ENCODE data around the gene NPLOC4. TPM values are rescaled to one million over a fixed set of nuclear protein-coding genes. Genes with fewer than 3 reads are reported as not detected.
"Not testable (repeated sequence)": the region's sequence is repeated elsewhere in the genome, so short reads cannot be mapped to it uniquely, and the experiment has no call there.

The NPLOC4 gene
- total and polyA plus RNA-seq, 2 of the 13 experiments (the other 11 are each of a cell fraction or from before 2014, with no cell fraction given), result 57.0 to 97.0 TPM

DNA sequence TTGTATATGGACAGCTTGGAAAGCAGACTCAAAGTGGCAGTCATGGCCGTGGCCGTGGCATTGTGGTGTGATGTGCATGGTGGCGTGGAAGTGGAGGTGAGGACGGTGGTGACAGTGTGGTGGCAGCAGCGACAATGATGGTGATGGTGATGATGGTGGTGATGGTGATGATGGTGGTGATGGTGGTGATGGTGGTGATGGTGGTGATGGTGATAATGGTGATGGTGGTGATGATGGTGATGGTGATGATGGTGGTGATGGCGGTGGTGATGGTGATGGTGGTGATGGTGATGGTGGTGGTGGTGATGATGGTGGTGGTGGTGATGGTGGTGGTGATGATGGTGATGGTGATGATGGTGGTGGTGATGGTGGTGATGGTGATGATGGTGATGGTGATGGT, 105.9 kb downstream of the NPLOC4 start:
- POLR2A ChIA-PET; H3K27ac ChIP-seq (ENCODE audit: extremely low read length, insufficient read depth, low read length); CTCF ChIA-PET (ENCODE audit: low intra/inter-chr PET ratio, low total read pairs); H3K4me3 ChIP-seq (replicated peaks in 1 of 3; ENCODE audit: insufficient read depth in 1 of 3, low read depth in 2 of 3, low read length in 3 of 3); intact Hi-C loops (cut with micrococcal nuclease; ENCODE audit: unreplicated experiment); ATAC-seq; H3K79me2 ChIP-seq (ENCODE audit: insufficient read depth, low read length); H3K36me3 ChIP-seq (replicated peaks in 1 of 2; ENCODE audit: control insufficient read depth in 1 of 2, insufficient read depth in 2 of 2, low read length in 2 of 2); FAIRE-seq; H4K20me1 ChIP-seq (ENCODE audit: insufficient read depth, low read length); H2AFZ ChIP-seq (ENCODE audit: low read length); BruUV-seq (replicated peaks); DNase-seq (ENCODE audit: low spot score); H3K9ac ChIP-seq (ENCODE audit: insufficient read depth, low read depth, low read length); H3K4me2 ChIP-seq (ENCODE audit: low read depth, low read length); in situ Hi-C loops (cut with HindIII; ENCODE audit: extremely low pct_ligation_motif_present, low pct_unique_long_range_greater_than_20kb); TF ChIP-seq CREB1 (CRISPR knock-in tag; IDR thresholded peaks at IDR 0.05): not testable (repeated sequence)
- TF ChIP-seq CREB1 (IDR thresholded peaks at IDR 0.05), result peak; percentile 74
- 0 out of 2 replicates have a peak, but pooled peaks have one; percentile 40 for TF ChIP-seq ZNF207 (IDR thresholded peaks at IDR 0.05; ENCODE audit: borderline replicate concordance)
- Histone ChIP-seq H3K27me3 (ENCODE audit: control insufficient read depth in 1 of 2, insufficient read depth in 2 of 2, low read length in 2 of 2) (peaks cover 18 to 43% of the 10 kb centered on the region in 2 experiments), H3K4me1 (ENCODE audit: insufficient read depth, low read length) (peaks cover 24% of the 10 kb centered on the region), H3K9me3 (ENCODE audit: low read length) (peaks cover 15% of the 10 kb centered on the region; the same call in 1 of the 2 replicates)
- 74% methylated on average over 6 of the region's 6 CpGs for WGBS (ENCODE audit: low lambda C conversion rate)

DNA sequence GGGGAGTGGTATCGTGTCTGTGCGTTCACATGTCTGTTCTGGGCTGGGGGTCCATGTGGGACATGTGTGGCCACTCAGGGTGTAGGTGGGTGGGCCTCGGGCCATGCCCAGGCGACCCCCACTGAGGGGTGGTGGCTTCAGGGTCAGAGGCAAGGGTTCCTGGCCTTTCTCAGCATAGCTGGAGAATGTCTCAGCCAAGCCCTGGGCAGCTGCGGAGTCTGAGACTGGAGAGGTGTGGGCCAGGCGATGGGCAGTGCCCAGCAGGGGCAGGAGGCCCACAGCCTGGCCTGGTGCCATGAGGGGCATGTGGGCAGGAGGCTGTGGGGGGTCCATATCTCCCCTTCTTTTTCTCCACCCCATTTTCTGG, 107.5 kb downstream of the NPLOC4 start:
- Histone ChIP-seq H3K36me3 (replicated peaks in 1 of 2; ENCODE audit: control insufficient read depth in 1 of 2, insufficient read depth in 2 of 2, low read length in 2 of 2) (no peaks in the 10 kb centered on the region), H2AFZ (ENCODE audit: low read length) (no peak overlapping the region), H3K4me3 (replicated peaks in 1 of 3; ENCODE audit: insufficient read depth in 1 of 3, low read depth in 2 of 3, low read length in 3 of 3) (peak overlapping the region in 1 of 3 experiments; percentile 57; a peak in 1 of 6 replicates), H3K4me2 (ENCODE audit: low read depth, low read length) (no peak overlapping the region), H3K79me2 (ENCODE audit: insufficient read depth, low read length) (no peaks in the 10 kb centered on the region), H3K4me1 (ENCODE audit: insufficient read depth, low read length) (peaks cover 24% of the 10 kb centered on the region), H3K9ac (ENCODE audit: insufficient read depth, low read depth, low read length) (no peak overlapping the region), H3K27ac (ENCODE audit: extremely low read length, insufficient read depth, low read length) (no peak overlapping the region), H3K27me3 (ENCODE audit: control insufficient read depth in 1 of 2, insufficient read depth in 2 of 2, low read length in 2 of 2) (peaks cover 18 to 54% of the 10 kb centered on the region in 2 experiments), H3K9me3 (ENCODE audit: low read length) (peaks cover 15% of the 10 kb centered on the region; the same call in 1 of the 2 replicates), H4K20me1 (ENCODE audit: insufficient read depth, low read length) (peaks cover 5% of the 10 kb centered on the region; the same call in 1 of the 2 replicates)
- in situ Hi-C loops (cut with HindIII; ENCODE audit: extremely low pct_ligation_motif_present, low pct_unique_long_range_greater_than_20kb), result no loop called here
- FAIRE-seq (no peak), ATAC-seq (no peak), DNase-seq (ENCODE audit: low spot score) (no peak)
- no peak for TF ChIP-seq ZIK1 (CRISPR knock-in tag; IDR thresholded peaks at IDR 0.05; ENCODE audit: borderline replicate concordance, low read depth)
- no peak for TF ChIP-seq SRY (CRISPR knock-in tag; IDR thresholded peaks at IDR 0.05)
- peak; percentile 84; the same call in 1 of the 2 replicates for TF ChIP-seq HNRNPL (IDR thresholded peaks at IDR 0.05; ENCODE audit: low read depth, low read length)
- TF ChIP-seq ZNF652 (CRISPR knock-in tag; IDR thresholded peaks at IDR 0.05; ENCODE audit: borderline replicate concordance, low read depth), result no peak
- no peak for TF ChIP-seq EEA1 (CRISPR knock-in tag; IDR thresholded peaks at IDR 0.05; ENCODE audit: borderline replicate concordance)
- TF ChIP-seq ZNF101 (CRISPR knock-in tag; IDR thresholded peaks at IDR 0.05; ENCODE audit: borderline replicate concordance, low read depth), result no peak
- TF ChIP-seq ZFP62 (CRISPR knock-in tag; IDR thresholded peaks at IDR 0.05), result no peak
- TF ChIP-seq ZBTB49 (CRISPR knock-in tag; IDR thresholded peaks at IDR 0.05; ENCODE audit: borderline replicate concordance), result 0 out of 2 replicates have a peak, but pooled peaks have one; percentile 27
- 57% methylated on average over 5 of the region's 6 CpGs for WGBS (ENCODE audit: low lambda C conversion rate)
- ChIA-PET CTCF (ENCODE audit: low intra/inter-chr PET ratio, low total read pairs) (no interaction called here), POLR2A (interaction anchor here (0.9 to 1.4 kb wide), 2 partner anchors 11 to 13 kb away, joined by 3 to 5 read pairs; no protein-coding TSS in a partner anchor)
- intact Hi-C loops (cut with micrococcal nuclease; ENCODE audit: unreplicated experiment), result no loop called here
- no TSS peak for BruUV-seq (replicated peaks)

Data from HepG2 (cell line).